Glutamatergic neuron (in vitro differentiated cells): ENCODE results near the gene DNAH6. TPM values are rescaled to one million over a fixed set of nuclear protein-coding genes. Genes with fewer than 3 reads are reported as not detected.

Experiments used
- DNase-seq: peaks from one replicate; pipeline ENCODE4 v3.0.0; 2022
- H3K27ac Mint-ChIP-seq: one replicate; pipeline ENCODE4 v1.8.0; 2020; ENCODE audit warnings: mild to moderate bottlenecking, mixed read lengths, inconsistent platforms; ENCODE audit not compliant: unreplicated experiment
- H3K27me3 Mint-ChIP-seq: one replicate; pipeline ENCODE4 v1.8.0; 2020; ENCODE audit warnings: mild to moderate bottlenecking, moderate library complexity, mixed read lengths, inconsistent platforms; ENCODE audit not compliant: unreplicated experiment
- H3K36me3 Mint-ChIP-seq: one replicate; pipeline ENCODE4 v1.8.0; 2020; ENCODE audit warnings: mild to moderate bottlenecking, mixed read lengths, inconsistent platforms; ENCODE audit not compliant: unreplicated experiment
- H3K4me1 Mint-ChIP-seq: one replicate; pipeline ENCODE4 v1.8.0; 2020; ENCODE audit warnings: mild to moderate bottlenecking, low read depth, mixed read lengths, inconsistent platforms; ENCODE audit not compliant: unreplicated experiment
- H3K4me3 Mint-ChIP-seq: one replicate; pipeline ENCODE4 v1.8.0; 2020; ENCODE audit warnings: mild to moderate bottlenecking, mixed read lengths, inconsistent platforms; ENCODE audit not compliant: unreplicated experiment
- H3K9me3 Mint-ChIP-seq: one replicate; pipeline ENCODE4 v1.8.0; 2020; ENCODE audit warnings: mild to moderate bottlenecking, moderate library complexity, mixed read lengths, inconsistent platforms; ENCODE audit not compliant: unreplicated experiment
- total RNA-seq: library from RNA; stranded (reverse); fragmentation: NEBNext Ultra II Directional; extraction: Animal tissue kit (Norgen Biotek cat#: 25700); gene quantifications from one replicate; pipeline ENCODE4 v1.2.1, GENCODE V29; 2021; ENCODE audit not compliant: unreplicated experiment
- TF ChIP-seq, protein P1 (sequence below): fragments of 200-600 bp; sonication (generic); IDR thresholded peaks from one replicate; pipeline ENCODE4 v1.5.0; 2021; ENCODE audit not compliant: partially characterized antibody, unreplicated experiment

DNAH6 gene
- total RNA-seq, 1 donor from 2014 or later: 0.86 TPM

GRCh38 chr2:84694088-84694622 lies 177.9 kb downstream of the DNAH6 start:
- no peak for DNase-seq
- H3K4me1 Mint-ChIP-seq: no peaks in the 10 kb centered on the region
- H3K27ac Mint-ChIP-seq: no peak overlapping the region
- no peaks in the 10 kb centered on the region for H3K27me3 Mint-ChIP-seq
- TF ChIP-seq, protein P1, sequence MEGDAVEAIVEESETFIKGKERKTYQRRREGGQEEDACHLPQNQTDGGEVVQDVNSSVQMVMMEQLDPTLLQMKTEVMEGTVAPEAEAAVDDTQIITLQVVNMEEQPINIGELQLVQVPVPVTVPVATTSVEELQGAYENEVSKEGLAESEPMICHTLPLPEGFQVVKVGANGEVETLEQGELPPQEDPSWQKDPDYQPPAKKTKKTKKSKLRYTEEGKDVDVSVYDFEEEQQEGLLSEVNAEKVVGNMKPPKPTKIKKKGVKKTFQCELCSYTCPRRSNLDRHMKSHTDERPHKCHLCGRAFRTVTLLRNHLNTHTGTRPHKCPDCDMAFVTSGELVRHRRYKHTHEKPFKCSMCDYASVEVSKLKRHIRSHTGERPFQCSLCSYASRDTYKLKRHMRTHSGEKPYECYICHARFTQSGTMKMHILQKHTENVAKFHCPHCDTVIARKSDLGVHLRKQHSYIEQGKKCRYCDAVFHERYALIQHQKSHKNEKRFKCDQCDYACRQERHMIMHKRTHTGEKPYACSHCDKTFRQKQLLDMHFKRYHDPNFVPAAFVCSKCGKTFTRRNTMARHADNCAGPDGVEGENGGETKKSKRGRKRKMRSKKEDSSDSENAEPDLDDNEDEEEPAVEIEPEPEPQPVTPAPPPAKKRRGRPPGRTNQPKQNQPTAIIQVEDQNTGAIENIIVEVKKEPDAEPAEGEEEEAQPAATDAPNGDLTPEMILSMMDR: no peak
- no peak overlapping the region for H3K4me3 Mint-ChIP-seq
- H3K9me3 Mint-ChIP-seq: no peaks in the 10 kb centered on the region
- no peaks in the 10 kb centered on the region for H3K36me3 Mint-ChIP-seq

GRCh38 chr2:84697895-84698294 lies 181.6 kb downstream of the DNAH6 start:
- H3K4me1 Mint-ChIP-seq: no peaks in the 10 kb centered on the region
- no peak for DNase-seq
- TF ChIP-seq, protein P1: no peak
- no peak overlapping the region for H3K27ac Mint-ChIP-seq
- no peak overlapping the region for H3K4me3 Mint-ChIP-seq
- H3K27me3 Mint-ChIP-seq: no peaks in the 10 kb centered on the region
- H3K9me3 Mint-ChIP-seq: no peaks in the 10 kb centered on the region
- no peaks in the 10 kb centered on the region for H3K36me3 Mint-ChIP-seq

DNA sequence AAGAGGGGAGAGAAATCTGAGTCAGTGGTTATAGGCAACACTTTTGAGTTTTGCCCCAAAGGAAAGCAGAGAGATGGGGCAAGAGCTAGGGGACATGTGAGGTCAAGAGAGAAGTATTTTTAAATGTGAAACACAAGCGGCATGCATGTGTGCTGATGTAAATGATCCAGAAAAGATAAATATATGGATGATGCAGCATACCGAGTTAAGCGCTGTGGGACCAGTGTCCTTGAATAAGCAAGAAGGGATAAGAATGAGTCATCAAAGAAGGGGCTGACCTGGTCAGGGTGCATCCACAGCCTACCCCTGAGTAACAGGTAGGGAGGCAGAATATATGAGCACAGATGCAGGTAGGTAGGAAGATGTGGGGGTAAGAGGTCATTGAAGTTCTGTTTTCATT lies 183.7 kb downstream of the DNAH6 start:
- Mint-ChIP-seq H3K4me1 (no peaks in the 10 kb centered on the region), H3K4me3 (no peak overlapping the region), H3K36me3 (no peaks in the 10 kb centered on the region), H3K27ac (no peak overlapping the region), H3K9me3 (no peaks in the 10 kb centered on the region), H3K27me3 (no peaks in the 10 kb centered on the region)
- DNase-seq: no peak
- TF ChIP-seq, protein P1: no peak

DNA sequence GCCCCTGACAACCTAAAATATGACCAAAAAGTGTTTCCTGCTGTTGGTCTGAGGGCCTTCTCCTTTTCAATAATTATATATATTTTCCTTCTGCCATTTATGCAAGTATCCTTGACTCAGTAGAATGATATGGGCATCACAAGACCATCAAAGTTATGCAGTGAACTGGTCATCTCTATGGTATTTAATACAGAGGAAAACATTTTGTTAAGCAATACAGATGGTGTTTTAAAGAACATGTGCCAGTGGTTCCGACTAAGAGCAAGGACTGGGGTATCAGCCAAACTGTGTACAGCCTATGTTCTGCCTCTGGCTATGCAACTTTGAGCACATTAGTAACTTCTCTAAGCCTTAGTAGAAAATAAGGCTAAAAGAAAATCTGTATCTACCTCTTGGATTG lies 185.6 kb downstream of the DNAH6 start:
- Mint-ChIP-seq H3K4me3 (no peak overlapping the region), H3K4me1 (no peaks in the 10 kb centered on the region), H3K27ac (no peak overlapping the region), H3K36me3 (no peaks in the 10 kb centered on the region), H3K27me3 (no peaks in the 10 kb centered on the region), H3K9me3 (no peaks in the 10 kb centered on the region)
- no peak for DNase-seq
- TF ChIP-seq, protein P1: no peak

GRCh38 chr2:84702941-84703340 lies 186.6 kb downstream of the DNAH6 start:
- Mint-ChIP-seq H3K27me3 (no peaks in the 10 kb centered on the region), H3K4me3 (no peak overlapping the region), H3K36me3 (no peaks in the 10 kb centered on the region), H3K27ac (no peak overlapping the region), H3K4me1 (no peaks in the 10 kb centered on the region), H3K9me3 (no peaks in the 10 kb centered on the region)
- no peak for DNase-seq
- TF ChIP-seq, protein P1: no peak
